Non-pigmented ciliary epithelial cell (primary cell): ENCODE measurements around the gene PDCD7.
A peak's percentile ranks its signal among the peaks of the same experiment; 100 is the strongest.
"Not testable (repeated sequence)": the region's sequence is repeated elsewhere in the genome, so short reads cannot be mapped to it uniquely, and the experiment has no call there.

Source experiments
- DNase-seq: peaks from one replicate; pipeline ENCODE4 v3.0.0-alpha.2; 2010; ENCODE audit warnings: low read depth

The PDCD7 gene, protein sequence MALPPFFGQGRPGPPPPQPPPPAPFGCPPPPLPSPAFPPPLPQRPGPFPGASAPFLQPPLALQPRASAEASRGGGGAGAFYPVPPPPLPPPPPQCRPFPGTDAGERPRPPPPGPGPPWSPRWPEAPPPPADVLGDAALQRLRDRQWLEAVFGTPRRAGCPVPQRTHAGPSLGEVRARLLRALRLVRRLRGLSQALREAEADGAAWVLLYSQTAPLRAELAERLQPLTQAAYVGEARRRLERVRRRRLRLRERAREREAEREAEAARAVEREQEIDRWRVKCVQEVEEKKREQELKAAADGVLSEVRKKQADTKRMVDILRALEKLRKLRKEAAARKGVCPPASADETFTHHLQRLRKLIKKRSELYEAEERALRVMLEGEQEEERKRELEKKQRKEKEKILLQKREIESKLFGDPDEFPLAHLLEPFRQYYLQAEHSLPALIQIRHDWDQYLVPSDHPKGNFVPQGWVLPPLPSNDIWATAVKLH

DNA sequence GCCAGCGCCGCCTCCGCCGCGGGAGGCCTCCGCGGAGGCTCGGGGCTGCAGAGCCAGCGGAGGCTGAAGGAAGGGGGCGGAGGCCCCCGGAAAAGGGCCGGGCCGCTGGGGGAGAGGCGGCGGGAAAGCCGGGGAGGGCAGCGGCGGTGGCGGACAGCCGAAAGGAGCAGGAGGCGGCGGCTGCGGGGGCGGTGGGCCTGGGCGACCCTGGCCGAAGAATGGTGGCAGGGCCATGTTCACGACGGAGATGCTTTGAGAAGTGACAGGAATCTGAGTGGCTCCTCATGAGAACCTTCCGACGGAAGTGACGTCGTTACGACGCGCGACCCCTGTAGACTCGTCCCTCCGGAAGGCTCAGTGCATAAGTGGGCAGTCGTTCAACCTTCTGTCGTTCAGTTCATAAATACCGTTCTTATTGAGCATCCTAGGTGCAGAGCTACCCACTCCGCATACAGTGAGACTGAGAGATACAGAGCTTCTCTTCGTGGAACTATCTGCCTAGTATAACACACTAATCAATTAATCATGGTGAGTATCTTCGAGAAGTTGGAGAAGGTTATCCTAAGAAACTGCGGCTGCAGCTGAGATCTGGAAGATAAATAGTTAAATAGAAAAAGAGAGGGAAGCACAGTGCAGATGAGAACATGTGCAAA, at the start of gene PDCD7:
Gene PDCD7, minus strand, starts transcription at position 261 of the 653 bp plus-strand sequence. Its CDS starts 27 bp downstream, at position 234.
- DNase-seq = peak; percentile 66

DNA sequence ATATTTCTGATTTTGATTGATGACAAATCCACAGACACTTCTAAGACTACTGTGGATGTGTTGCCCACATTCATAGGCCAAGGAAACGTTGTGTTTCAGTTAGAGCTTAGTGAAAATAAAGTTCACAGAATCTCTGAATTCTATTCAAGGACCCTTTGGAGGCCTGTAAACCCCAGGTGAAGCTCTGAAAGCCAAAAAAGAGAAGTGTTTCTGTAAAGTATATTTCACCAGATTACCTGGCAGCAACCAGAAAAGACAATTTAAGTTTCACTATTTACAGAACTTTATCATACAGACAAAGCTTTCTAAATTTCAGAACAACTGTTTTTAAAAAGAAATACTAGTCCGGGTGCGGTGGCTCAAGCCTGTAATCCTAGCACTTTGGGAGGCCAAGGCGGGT, 48.9 kb upstream of the PDCD7 start:
- no peak for DNase-seq

DNA sequence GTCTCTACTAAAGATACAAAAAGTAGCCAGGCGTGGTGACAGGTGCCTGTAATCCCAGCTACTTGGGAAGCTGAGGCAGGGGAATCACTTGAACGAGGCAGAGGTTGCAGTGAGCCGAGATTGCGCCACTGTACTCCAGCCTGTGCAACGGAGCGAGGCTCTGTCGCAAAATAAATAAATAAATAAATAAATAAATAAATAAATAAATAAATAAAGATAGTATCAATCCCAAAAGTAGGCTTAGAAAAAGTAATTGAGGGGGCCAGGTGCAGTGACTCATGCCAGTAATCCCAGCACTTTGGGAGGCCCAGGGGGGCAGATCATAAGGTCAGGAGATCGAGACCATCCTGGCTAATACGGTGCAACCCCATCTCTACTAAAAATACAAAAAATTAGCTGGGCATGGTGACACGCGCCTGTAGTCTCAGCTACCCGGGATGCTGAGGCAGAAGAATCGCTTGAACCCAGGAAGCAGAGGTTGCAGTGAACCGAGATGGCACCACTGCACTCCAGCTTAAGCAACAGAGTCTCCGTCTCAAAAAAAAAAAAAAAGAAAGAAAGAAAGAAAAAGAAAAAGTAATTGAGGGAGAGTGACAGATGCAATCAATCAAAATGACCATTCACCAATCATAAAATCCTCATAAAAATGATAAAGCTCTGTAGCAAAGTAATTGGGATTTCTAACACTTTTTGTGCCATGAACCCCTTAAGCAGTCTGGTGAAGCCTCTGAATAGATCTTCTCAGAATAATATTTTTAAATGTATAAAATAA, 48.2 kb upstream of the PDCD7 start:
- DNase-seq = not testable (repeated sequence)

DNA sequence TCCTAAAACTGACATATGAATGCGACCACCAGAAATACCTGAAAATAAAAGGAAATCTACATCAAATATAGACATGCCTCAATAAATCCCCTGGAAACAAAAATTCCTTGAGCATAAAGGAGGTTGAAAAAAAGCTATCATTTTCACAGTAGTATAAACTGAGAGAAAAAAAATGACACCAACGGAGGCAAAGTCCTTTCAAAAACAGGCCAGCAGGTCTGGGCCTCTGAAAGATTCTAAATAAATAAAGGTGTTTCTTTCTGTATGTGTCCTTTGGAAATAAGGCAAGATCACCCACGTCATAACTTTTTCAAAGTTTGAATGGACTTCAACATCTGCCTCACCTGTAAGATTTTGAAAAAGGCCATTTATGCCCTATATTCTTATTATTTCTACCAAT, 46.6 kb upstream of the PDCD7 start:
- DNase-seq = no peak

DNA sequence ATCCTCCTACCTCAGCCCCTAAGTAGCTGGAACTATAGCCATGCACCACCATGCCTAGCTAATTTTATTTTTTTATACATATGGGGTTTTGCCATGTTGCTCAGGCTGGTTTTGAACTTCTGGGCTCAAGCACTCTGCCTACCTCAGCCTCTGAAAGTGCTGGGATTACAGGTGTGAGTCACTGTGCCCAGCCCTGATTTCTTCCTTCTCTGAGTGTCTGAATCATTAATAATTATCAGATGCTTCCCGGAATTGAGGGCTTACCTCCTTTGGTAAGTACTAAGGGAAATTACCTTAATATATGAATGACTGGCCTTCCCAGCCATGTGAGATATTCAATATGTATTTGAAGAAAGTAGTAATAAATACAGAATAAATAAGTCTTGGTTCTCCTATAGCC, 44.3 kb upstream of the PDCD7 start:
- DNase-seq = no peak

DNA sequence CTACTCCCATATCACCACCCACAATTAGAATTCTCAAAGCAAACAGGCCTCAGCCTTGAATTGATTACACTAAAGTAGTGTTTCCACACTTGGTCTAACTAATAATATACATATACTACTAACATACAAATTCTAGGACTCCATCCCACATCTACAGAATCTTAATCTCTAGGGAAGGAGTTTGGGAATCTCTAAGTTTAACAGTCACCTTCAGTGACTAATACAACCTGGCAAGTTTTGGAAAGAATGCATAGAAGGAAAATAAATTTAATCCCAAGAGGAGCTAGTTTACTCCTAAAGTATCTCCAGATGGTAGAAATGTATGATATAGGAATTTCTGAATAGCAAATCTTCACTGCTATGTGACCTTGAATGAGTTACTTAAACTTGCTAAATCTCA, 42.4 kb upstream of the PDCD7 start:
- no peak for DNase-seq

DNA sequence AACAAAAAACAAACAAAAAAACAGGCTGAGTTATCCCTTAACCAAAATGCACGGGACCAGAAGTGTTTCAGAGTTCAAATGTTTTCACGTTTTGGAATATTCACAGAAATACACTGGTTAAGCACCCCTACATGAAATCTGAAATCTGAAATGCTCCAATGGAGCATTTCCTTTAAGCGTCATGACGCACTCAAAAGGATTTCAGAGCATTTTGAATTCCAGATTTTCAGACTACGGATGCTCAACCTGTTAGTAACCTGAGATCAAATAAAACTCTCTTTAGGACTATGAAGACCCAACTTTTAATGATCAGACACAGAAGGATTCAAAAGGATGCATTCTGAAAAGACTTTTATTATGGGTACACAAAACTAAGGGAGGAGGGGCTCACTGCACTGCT, 41.9 kb upstream of the PDCD7 start:
- no peak for DNase-seq

DNA sequence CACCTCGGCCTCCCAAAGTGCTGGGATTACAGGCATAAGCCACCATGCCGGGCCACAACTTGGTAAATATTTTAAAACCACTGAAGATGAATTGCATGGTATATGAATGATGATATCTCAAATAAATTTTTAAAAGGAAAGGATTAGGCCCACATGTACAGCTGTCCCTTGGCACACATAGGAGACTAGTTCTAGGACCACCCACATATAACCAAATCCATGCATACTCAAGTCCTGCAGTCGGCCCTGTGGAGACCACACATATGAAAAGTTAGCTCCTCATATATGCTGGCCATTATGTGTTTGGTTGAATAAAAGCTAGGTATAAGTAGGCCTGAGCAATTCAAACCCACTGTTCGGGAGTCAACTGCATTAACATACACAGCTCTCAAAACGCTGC, 40.9 kb upstream of the PDCD7 start:
- DNase-seq = no peak

DNA sequence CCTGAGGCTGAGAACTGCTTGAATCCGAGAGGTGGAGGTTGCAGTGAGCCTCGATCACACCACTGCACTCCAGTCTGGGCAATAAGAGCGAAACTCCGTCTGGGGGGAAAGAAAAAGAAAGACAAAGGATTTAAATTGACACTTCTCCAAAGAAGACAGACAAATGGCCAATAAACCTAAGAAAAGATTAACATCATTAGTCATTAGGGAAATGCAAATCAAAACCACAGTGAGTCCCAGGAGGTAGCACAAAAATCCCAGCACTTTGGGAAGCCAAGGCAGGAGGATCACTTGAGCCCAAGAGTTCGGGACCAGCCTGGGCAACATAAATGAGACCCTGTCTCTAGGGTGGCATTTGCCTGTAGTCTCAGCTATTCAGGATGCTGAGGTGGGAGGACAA, 38.9 kb upstream of the PDCD7 start:
- DNase-seq = no peak

DNA sequence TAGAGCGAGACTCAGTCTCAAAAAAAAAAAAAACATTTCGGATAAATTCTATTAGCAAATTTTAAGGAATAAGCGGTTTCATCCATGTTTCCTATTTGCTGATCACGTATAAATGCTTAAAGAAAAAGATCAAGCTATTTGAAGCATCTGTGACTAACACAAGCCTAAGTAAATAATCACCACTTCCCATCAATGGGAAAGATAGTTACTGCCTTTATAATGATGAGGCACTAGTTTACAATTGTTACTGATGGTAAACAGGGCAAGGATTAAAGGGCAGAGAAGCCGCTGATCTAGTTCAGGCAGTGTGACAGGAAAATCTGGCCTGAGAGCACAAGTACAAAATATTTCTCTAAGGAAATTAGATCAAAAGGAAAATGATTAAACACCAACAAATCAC, 37.8 kb upstream of the PDCD7 start:
- no peak for DNase-seq

DNA sequence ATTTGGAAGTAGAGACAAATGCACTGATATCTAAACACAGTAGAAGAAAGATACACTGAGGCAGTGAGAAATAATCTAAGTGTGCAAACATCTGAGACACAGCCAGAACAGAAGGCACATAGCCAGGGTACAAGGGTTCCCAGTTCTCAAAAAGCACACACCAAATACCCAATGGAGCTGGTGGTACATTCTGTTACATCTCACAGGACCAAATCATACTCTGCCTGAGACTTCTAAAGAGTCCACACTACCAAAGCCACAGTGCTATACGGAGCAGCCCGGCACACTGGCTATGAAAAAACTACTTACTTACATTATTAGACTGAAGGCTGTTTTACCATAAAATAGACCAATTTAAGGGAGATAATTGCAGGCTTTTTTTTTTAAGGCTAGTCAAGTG, 32.3 kb upstream of the PDCD7 start:
- no peak for DNase-seq

DNA sequence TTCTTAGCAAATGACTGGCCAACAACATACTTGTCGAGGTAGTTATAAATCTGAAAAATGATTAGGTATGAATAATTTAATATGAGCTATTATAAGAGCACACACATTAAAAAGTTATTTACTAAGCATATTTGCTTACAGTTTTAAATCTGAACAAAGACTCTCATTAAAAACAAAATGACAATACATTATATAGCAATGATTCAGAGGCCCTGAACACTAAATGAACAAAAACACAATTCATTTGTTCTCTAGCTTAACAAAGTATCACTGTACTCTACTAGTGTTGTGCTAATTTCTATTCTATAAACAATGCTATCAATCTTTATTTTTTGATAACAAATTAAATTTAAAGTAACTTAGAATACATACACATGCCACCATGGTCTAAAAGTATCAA, 30.5 kb upstream of the PDCD7 start:
- DNase-seq = no peak

DNA sequence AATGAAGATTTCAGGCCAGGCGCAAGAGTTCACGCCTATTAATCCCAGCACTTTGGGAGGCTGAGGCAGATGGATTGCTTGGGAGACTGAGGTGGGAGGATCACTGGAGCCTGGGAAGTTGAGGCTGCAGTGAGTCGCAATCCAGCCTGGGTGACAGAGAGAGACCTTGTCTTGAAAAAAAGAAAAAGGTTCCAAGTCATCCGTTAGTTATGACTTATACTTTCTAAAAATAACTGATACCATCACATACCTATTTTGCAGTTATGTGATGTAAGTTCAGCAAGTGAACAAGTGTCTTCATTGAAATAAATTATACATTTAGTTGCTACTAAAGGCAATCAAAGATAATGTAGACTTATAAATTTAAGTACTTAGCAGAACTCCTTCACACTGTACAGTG, 29.4 kb upstream of the PDCD7 start:
- no peak for DNase-seq

DNA sequence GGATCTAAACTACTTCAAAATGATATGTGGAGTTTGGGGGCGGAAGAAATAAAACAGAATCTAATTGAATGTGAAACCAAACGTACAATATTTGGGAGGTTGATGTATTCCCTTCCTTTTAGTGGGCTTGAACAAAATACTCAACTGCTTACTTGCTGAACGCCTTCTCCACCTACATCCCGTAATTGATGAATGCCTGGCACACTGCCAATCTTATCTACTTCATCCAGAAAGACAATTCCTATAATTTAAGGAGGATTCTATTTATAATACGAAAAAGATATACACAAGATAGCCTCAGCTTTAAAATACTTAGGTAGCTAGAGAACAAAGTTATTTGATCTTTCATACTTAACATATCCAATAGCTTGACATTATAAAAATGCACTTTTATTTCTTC, 23.1 kb upstream of the PDCD7 start:
- DNase-seq = no peak

DNA sequence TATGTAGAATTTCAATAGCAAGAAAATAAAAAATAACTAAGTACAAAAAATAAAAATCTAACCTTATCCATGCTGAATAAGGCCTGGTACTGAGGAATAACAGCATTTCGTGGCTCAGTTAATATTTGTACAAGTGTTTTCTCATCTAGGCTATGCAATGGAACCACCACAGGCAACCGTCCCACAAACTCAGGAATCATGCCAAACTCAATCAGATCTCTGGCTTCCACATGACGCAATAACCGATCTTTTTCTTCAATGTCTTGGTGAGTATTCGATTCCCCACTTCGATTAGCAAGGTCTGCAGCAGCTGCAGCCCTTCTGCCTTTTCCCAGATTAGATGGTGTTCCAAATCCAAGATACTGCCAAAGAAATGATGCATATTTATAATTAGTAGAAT, 21.1 kb upstream of the PDCD7 start:
- DNase-seq = no peak

DNA sequence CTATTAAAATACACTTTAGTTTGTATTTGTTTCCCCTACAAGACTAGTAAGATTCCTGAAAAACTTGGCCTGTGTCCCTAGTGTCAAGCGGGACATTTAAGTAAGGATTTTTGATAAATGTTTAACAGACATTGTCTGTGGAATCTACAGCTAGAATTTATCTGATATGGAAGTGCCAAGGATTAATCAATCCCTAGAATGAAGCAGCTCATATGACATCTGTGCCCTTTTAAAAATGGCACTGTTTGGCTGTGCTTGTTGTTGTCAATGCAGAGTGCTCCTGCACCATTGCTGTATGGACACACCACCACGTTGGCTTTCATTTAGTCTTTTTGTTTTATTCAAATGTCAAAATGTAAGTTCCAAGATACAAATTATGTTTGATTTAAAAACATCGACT, 14.3 kb upstream of the PDCD7 start:
- no peak for DNase-seq

DNA sequence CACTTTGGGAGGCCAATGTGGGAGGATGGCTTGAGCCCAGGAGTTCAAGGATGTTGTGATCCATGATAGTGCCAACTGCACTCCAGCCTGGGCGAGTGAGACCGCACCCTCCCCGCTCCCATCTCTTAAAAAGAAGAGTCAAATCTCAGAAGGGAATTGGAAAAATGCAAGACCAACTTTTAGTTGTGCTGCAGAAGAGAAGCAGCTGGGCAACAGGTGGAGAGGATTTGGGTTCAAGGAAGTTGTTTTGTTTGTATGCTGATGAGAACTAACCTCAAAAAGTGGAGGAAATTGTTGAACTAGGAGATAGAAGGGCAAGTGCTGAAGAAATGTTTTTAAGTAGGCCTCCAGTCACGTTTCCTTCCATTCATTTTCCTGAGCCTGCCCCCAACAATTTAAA, 12.8 kb upstream of the PDCD7 start:
- no peak for DNase-seq

DNA sequence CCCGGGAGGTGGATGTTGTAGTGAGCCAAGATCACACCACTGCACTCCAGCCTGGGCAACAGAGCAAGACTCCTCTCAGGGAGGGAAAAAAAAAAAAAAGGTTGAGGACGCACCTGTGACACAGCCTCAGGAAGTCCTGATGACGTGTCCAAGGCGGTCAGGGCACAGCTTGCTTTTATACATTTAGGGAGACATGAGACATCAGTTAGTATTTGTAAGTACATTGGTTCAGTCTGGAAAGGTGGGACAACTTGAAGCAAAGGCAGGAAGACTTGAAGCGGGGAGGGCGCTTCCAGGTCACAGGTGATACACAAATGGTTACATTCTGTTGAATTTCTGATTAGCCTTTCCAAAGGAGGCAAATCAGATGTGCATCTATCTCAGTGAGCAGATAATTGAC, 5.0 kb upstream of the PDCD7 start:
- DNase-seq = not testable (repeated sequence)

DNA sequence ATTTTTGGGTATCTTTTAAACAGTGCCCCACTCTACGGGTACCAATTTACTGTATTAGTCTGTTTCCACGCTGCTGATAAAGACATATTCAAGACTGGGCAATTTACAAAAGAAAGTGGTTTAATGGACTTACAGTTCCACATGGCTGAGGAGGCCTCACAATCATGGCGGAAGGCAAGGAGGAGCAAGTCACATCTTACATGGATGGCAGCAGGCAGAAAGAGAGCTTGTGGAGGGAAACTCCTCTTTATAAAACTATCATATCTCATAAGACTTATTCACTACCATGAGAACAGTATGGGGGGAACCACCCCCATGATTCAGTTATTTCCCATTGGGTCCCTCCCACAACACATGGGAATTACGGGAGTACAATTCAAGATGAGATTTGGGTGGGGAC, 4.3 kb upstream of the PDCD7 start:
- DNase-seq = not testable (repeated sequence)

DNA sequence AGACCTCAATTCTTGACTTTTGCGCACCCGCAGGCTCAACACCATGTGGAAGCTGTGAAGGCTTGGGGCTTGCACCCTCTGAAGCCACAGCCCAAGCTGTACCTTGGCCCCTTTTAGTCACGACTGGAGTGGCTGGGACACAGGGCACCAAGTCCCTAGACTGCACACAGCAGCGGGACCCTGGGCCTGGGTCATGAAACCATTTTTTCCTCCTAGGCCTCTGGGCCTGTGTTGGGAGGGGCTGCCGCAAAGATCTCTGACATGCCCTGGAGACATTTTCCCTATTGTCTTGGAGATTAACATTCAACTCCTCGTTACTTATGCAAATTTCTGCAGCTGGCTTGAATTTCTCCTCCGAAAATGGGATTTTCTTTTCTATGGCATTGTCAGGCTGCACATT, 3.5 kb upstream of the PDCD7 start:
- DNase-seq = not testable (repeated sequence)

DNA sequence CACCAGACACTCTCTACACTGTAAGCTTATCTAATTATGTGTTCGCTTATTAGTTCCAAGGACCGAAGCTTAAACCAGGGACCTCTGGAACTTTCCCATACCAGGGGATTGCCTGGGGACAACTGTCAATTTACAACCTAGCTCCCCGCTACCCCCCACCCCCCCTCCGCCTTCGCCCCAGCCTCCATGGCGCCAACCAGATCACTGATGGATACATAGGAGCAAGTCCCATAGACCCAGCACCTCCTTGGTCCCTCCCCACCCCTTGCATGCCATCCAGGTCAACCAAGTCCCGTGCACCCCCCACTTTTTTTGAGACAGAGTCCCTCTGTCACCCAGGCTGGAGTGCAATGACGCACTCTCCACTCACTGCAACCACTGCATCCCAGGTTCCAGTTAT, 930 bp upstream of the PDCD7 start:
- no peak for DNase-seq

DNA sequence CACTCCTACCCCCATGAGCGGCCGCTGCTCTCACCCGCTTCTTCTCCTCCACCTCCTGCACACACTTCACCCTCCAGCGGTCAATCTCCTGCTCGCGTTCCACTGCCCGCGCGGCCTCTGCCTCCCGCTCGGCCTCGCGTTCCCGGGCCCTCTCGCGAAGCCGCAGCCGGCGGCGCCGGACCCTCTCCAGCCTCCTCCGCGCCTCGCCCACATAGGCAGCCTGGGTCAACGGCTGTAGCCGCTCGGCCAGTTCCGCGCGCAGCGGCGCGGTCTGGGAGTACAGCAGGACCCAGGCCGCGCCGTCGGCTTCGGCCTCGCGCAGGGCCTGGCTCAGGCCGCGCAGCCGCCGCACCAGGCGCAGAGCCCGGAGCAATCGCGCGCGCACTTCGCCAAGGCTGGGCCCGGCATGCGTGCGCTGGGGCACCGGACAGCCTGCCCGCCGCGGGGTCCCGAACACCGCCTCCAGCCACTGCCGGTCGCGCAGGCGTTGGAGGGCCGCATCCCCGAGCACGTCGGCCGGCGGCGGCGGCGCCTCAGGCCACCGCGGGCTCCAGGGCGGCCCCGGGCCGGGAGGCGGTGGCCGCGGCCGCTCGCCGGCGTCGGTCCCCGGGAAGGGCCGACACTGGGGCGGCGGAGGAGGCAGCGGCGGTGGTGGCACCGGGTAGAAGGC, 595 bp downstream of the PDCD7 start:
- DNase-seq = no peak
